ENCODE data around the gene SOX2.

- TF ChIP-seq TAF1 (IDR thresholded peaks at IDR 0.05; ENCODE audit: borderline replicate concordance, insufficient read depth, low read length) (no peak), FOXP2 (optimal IDR thresholded peaks at IDR 0.05; ENCODE audit: borderline replicate concordance, extremely low read depth, extremely low read length, insufficient read depth) (no peak), REST (IDR thresholded peaks at IDR 0.05; ENCODE audit: insufficient read depth in 1 of 2, low read depth in 2 of 2, low read length in 2 of 2) (no peak), POLR2AphosphoS5 (IDR thresholded peaks at IDR 0.05; ENCODE audit: low read depth, low read length) (no peak), SIN3A (IDR thresholded peaks at IDR 0.05; ENCODE audit: borderline replicate concordance, insufficient read depth, low read length) (no peak)
These were observed 29.7 kb downstream of the SOX2 start for GRCh38 chr3:181741417-181741816.
